ENCODE measurements around the gene DLG5. TPM values are rescaled to one million over a fixed set of nuclear protein-coding genes. Genes with fewer than 3 reads are reported as not detected.

The DLG5 gene
- total RNA-seq, 1 donor from 2014 or later: 52.6 TPM

DNA sequence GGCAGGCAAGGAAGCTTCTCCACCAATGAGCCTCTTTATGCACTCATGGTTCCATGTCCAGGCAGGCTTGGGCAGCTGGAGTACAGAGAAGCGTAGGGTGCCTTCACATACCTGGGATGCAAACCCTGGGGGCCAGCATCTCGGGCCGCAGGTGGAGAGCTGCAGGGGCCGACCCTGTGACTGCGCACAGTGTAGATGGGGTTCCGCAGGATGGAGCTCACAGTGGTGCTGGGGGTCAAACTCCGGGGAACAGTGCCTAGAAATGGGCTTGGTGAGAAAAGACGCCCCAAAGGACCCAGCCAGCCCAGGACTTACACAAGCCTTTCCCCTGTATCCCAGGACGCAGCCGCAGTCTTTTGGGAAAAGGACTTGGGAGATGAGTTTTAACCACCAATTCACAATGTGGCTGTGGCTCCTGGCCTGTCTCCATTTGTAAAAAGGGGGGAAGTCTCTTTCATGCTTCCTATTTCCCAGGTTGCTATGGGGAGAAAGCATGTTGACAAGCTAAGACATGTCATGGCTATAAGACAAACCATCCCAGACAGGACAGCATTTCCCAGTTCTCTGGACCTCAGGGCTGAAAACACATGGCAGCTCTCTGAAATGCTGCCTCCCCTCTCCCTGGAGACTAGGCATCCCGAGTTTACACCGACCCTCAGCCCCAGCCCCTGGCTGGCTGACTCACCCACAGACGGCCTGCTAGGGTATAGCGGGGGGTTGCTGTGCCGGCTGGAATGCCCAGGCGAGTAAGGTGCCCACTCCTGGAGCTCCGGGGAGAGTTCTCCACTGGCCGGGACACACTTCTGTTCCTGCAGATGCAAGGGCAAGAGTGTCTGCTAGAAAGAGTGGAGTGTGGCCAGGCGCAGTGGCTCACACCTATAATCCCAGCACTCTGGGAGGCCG lies 107.1 kb downstream of the DLG5 start:
- no peak for DNase-seq (ENCODE audit: low spot score)

DNA sequence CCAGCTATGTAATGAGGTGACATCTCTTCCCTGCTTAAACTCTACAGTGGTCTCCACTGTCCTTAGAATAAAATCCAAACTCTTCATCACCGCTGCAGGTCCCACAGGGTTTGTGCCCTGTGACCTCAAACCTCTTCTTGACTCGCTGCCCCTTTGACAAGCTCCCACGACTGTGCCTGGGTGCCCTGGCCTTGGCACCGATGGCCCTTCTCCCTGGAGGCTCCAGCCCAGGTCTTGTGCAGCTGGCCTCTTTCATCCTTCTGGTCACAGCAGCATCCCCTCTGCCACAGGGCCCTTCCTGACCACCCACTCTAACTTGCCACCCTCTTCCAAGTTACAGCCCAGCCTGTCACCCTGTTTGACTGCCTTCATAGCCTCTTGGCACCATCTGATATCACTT lies 108.2 kb downstream of the DLG5 start:
- no peak for DNase-seq (ENCODE audit: low spot score)

GRCh38 chr10:77817541-77817940 lies 109.0 kb downstream of the DLG5 start:
- DNase-seq (ENCODE audit: low spot score): no peak

GRCh38 chr10:77816311-77816710 lies 110.2 kb downstream of the DLG5 start:
- no peak for DNase-seq (ENCODE audit: low spot score)

DNA sequence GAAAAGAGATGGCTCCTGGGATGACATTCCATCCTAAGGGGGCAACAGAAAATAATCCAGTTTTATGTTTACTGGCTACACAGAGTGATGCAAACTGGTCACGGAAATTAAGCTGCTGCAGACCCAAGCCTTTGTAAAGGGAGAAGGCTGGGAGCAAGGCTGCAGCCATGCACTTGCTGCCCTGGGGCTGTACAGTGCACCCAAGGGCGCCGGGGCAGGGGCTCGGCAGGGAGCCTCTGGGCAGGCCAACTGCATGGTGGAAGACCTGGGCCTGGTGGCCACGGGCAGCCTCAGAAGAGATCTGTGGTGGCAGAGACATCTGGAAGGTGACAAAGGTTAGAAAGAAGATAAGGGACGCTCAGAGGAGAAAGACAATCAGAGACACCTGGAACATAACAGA lies 113.8 kb downstream of the DLG5 start:
- DNase-seq (ENCODE audit: low spot score): no peak

GRCh38 chr10:77811831-77812430 lies 114.6 kb downstream of the DLG5 start:
- DNase-seq (ENCODE audit: low spot score): no peak

DNA sequence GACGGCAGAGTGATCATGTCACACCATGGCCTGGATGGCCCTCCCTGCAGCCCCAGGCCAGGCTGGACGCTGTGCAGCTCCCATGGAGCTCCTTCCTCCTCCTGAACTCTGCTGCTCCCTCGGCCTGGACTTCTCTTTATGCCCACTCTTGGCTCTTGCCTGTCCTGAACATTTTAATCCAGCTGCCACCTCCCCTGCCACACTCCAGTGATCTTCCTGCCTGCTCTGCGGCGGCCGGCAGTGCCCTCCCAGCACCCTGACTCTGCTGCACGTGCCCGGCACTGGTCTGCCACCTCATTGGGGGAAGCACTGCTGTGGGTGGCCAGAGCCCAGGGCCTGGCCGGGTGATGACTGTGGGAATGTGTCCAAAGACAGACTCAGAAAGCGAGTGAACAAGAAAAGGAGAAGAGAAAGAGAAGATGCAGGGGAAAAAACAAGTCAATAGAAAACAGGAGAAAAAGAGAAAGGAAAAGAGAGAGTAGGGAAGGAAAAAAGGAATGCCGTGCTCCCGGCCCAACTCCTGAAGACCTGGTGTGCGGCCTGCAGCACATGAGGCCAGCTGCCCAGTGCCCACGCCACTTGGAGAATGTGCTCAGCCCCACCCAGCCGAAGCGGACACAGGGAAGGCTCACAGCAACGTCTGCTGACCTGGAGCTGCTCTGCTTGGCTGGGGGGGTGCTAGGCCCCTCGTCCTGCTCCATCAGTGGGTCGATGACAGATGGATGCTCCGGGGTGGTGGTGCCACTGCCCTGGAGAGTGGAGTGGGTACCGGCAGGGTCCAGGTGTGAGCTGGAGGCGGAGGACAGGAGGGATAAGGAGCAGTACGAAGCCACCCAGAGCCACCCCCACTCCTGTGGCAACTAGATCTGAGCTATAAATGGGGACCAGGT lies 115.9 kb downstream of the DLG5 start:
- no peak for DNase-seq (ENCODE audit: low spot score)

- DNase-seq (ENCODE audit: low spot score): no peak
These were observed 117.2 kb downstream of the DLG5 start for GRCh38 chr10:77809336-77809735.

- no peak for DNase-seq (ENCODE audit: low spot score)
These were observed 118.8 kb downstream of the DLG5 start for GRCh38 chr10:77807706-77808105.

DNA sequence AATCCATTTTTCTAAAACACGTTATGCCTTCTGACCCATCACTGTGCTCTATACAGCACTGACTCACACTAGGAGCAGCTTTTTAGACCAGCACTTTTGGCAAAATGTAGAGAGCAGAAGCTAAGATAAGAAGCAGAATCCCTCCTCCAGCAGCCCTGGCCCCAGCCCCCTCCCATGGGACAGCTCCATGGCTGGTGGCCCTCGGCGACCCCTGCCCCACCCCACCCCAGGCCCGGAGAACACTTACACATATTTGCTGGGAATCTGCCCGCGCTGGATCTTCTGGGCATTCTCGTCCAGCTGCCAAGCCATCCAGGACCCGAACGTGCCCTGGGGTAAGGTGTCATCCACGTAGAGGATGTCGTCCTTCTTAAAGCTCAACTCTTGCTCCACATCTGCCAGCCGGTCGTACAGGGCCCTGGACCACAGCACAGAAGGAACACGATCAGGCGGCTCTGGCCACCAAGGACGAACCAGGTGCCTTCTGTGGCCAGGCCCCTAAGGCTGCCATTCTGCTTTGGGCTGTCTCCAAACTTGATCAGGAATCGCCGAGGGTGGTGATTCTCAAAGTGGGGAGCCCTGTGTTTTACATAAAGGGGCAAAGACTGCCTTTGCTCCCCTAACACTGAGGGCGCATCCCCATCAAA lies 119.9 kb downstream of the DLG5 start:
- no peak for DNase-seq (ENCODE audit: low spot score)

DNA sequence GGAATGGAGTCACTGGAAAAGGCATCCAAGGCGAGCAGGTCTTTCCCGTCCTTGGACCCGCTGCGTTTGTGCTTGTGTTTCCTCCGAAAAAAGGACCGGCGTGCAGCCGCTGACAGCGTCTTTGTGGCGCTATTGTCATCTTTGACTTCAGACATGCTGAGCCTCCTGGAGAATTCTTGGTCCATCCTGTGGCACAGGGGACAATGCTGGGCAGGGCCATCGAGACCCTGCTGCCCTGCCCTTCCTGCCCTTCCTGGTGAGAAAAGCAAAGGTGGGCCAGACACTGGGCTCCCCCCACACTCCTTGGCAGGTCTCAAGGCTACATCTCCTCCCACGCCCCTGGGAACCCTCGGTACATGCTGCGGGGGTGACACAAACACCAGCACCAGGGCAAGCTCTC lies 120.9 kb downstream of the DLG5 start:
- no peak for DNase-seq (ENCODE audit: low spot score)

- no peak for DNase-seq (ENCODE audit: low spot score)
These were observed 122.2 kb downstream of the DLG5 start for GRCh38 chr10:77804371-77804770.

DNA sequence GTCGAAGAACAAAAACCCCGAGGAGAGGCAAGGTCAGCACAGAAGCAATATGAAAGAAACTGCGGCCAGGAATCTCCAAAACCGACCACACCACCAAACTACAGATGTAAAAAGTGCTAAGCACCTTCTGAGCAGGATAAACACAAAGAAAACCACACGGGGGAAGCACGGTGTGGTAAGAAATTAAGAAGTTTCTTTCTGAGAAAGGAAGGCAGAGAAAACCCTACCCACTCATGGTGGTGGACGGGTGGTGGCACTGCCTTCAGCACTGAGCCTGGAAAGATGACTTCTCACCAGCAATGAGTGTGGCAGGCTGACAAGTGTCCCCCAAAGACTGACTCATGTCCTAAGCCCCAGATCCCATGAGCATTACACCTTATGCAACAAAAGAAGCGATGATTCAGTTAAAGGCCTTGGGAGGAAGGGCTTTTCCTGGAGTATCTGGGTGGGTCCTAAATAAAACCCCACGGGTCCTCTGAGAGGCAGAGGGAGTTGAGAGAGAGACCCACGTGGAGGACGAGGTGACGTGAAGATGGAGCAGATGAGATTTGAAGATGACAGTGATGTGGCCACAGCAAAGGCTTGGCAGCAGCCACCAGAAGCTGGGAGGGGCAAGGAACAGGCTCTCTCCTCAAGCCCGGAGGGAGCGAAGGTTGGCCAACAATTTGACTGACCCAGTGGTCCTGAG lies 124.9 kb downstream of the DLG5 start:
- DNase-seq (ENCODE audit: low spot score): no peak

- no peak for DNase-seq (ENCODE audit: low spot score)
These were observed 125.8 kb downstream of the DLG5 start for GRCh38 chr10:77800738-77801266.

- no peak for DNase-seq (ENCODE audit: low spot score)
These were observed 126.2 kb downstream of the DLG5 start for GRCh38 chr10:77800320-77800719.

DNA sequence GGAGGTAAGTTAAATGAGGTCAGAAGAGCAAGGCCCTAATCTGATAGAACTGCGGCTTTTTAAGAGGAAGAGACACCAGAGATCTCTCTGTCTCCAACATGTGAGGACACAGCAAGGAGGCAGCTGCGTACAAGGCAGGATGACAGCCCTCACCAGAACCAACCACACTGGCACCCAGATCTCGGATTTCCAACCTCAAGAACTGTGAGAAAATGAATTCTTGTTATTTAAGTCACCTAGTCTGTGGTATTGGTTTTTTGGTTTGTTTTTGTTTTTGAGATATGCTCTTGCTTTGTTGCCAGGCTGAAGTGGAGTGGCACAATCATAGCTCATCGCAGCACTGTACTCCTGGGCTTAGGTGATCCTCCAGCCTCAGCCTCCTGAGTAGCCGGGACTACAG lies 127.2 kb downstream of the DLG5 start:
- DNase-seq (ENCODE audit: low spot score): no peak

- no peak for DNase-seq (ENCODE audit: low spot score)
These were observed 127.6 kb downstream of the DLG5 start for GRCh38 chr10:77798940-77799339.

GRCh38 chr10:77796311-77796915 lies 130.1 kb downstream of the DLG5 start:
- no peak for DNase-seq (ENCODE audit: low spot score)

DNA sequence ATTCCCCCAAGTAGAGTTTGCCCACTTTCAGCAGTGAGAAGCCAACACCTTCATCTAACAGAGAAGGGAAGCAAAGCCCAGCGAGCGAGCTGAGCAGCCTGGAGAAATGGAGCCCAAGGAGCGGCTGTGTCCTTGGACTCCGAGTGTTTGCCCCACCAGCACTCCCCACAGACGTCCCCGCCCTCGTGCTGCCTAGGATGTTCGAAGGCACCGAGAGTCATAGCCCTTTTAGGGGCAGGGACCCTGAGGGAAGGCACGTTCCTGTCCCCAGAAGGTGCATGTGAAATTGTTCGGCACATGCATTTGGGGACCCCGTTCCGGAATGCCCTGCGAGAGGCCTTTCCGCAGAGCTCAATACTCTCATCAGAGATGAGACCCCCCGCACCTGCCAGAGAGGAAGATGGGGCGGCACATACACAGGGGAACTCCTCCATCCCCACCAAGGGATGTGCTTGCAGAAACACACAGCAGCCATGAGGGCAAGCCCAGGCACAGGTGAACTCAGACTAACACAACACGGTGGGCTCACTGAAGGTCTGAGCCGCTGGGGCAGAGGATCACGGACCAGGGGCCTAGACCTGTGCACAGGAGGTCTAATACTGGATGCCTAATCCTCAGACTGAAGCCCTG lies 131.0 kb downstream of the DLG5 start:
- no peak for DNase-seq (ENCODE audit: low spot score)
